Type B pancreatic cell (in vitro differentiated cells): Measurements from ENCODE around the gene CHMP4A. TPM values are rescaled to one million over a fixed set of nuclear protein-coding genes. Genes with fewer than 3 reads are reported as not detected.

ENCODE experiments used
- DNase-seq: peaks from one replicate; pipeline ENCODE4 v3.0.0; 2021; ENCODE audit warnings: mixed read lengths; ENCODE audit not compliant: unreplicated experiment; ENCODE audit errors: extremely low spot score
- H3K27ac Mint-ChIP-seq: 2 replicates; pipeline ENCODE4 v1.8.0; 2021; ENCODE audit warnings: mild to moderate bottlenecking, mixed read lengths
- H3K27me3 Mint-ChIP-seq: 2 replicates; pipeline ENCODE4 v1.8.0; 2021; ENCODE audit warnings: mixed read lengths
- H3K36me3 Mint-ChIP-seq: 2 replicates; pipeline ENCODE4 v1.8.0; 2021; ENCODE audit warnings: mixed read lengths
- H3K4me1 Mint-ChIP-seq: one replicate; pipeline ENCODE4 v1.8.0; 2021; ENCODE audit warnings: mixed read lengths; ENCODE audit not compliant: unreplicated experiment
- H3K4me3 Mint-ChIP-seq: 2 replicates; pipeline ENCODE4 v1.8.0; 2021; ENCODE audit warnings: mild to moderate bottlenecking, mixed read lengths
- H3K9me3 Mint-ChIP-seq: 2 replicates; pipeline ENCODE4 v1.8.0; 2021; ENCODE audit warnings: mixed read lengths
- CTCF ChIP-seq: fragments of 200-600 bp; sonication (generic); conservative IDR thresholded peaks from 2 replicates; pipeline ENCODE4 v1.5.0; 2021; ENCODE audit warnings: antibody characterized with exemption, mild to moderate bottlenecking
- total RNA-seq: library from RNA; stranded (reverse); gene quantifications from 2 replicates; pipeline ENCODE4 v1.2.1, GENCODE V29; 2021; ENCODE audit warnings: low replicate concordance

CHMP4A gene
- total RNA-seq, 1 donor from 2014 or later = 44.3 TPM

GRCh38 chr14:24241829-24242443, 28.6 kb upstream of the CHMP4A start:
- no peaks in the 10 kb centered on the region for H3K9me3 Mint-ChIP-seq

GRCh38 chr14:24240110-24240918, 27.0 kb upstream of the CHMP4A start:
- TF ChIP-seq CTCF = no peak
- H3K4me1 Mint-ChIP-seq = peaks cover 20% of the 10 kb centered on the region
- peak overlapping the region; percentile 95 for H3K4me3 Mint-ChIP-seq
- no peaks in the 10 kb centered on the region for H3K9me3 Mint-ChIP-seq
- peak overlapping the region; percentile 75 for H3K27ac Mint-ChIP-seq
- no peaks in the 10 kb centered on the region for H3K27me3 Mint-ChIP-seq
- DNase-seq = no peak
- peaks cover 29% of the 10 kb centered on the region for H3K36me3 Mint-ChIP-seq

More at GRCh38 chr14:24241829-24242443, 28.6 kb upstream of the CHMP4A start:
- TF ChIP-seq CTCF = peak; percentile 76
- DNase-seq = peak; percentile 93
- H3K4me3 Mint-ChIP-seq = peak overlapping the region; percentile 95
- H3K36me3 Mint-ChIP-seq = peaks cover 17% of the 10 kb centered on the region
- no peaks in the 10 kb centered on the region for H3K27me3 Mint-ChIP-seq
- H3K4me1 Mint-ChIP-seq = peaks cover 20% of the 10 kb centered on the region
- H3K27ac Mint-ChIP-seq = peak overlapping the region; percentile 100

- Mint-ChIP-seq H3K4me3 (peak overlapping the region; percentile 73), H3K27me3 (no peaks in the 10 kb centered on the region)
These were observed 25.3 kb upstream of the CHMP4A start for GRCh38 chr14:24238527-24239037.

GRCh38 chr14:24238123-24238522, 24.8 kb upstream of the CHMP4A start:
- H3K9me3 Mint-ChIP-seq = no peaks in the 10 kb centered on the region
- H3K36me3 Mint-ChIP-seq = peaks cover 29% of the 10 kb centered on the region
- peak overlapping the region; percentile 92 for H3K27ac Mint-ChIP-seq
- peaks cover 32% of the 10 kb centered on the region for H3K4me1 Mint-ChIP-seq
- no peak for DNase-seq
- no peaks in the 10 kb centered on the region for H3K27me3 Mint-ChIP-seq
- peak overlapping the region; percentile 73 for H3K4me3 Mint-ChIP-seq
- TF ChIP-seq CTCF = no peak

More at GRCh38 chr14:24238527-24239037, 25.3 kb upstream of the CHMP4A start:
- no peak for TF ChIP-seq CTCF
- Mint-ChIP-seq H3K4me1 (peaks cover 29% of the 10 kb centered on the region), H3K27ac (peak overlapping the region; percentile 92), H3K9me3 (no peaks in the 10 kb centered on the region), H3K36me3 (peaks cover 29% of the 10 kb centered on the region)
- DNase-seq = no peak

- no peak for TF ChIP-seq CTCF
- DNase-seq = no peak
- Mint-ChIP-seq H3K36me3 (peaks cover 29% of the 10 kb centered on the region), H3K27ac (peak overlapping the region; percentile 92), H3K4me3 (peak overlapping the region; percentile 73), H3K9me3 (no peaks in the 10 kb centered on the region), H3K27me3 (no peaks in the 10 kb centered on the region), H3K4me1 (peaks cover 32% of the 10 kb centered on the region)
These were observed 24.2 kb upstream of the CHMP4A start for GRCh38 chr14:24237463-24237955.
